ENCODE results near the gene KLHL33.
A peak's percentile ranks its signal among the peaks of the same experiment; 100 is the strongest.
"Not testable (repeated sequence)": the region's sequence is repeated elsewhere in the genome, so short reads cannot be mapped to it uniquely, and the experiment has no call there.

KLHL33 gene

GRCh38 chr14:20446889-20447288 lies 10.9 kb upstream of the KLHL33 start:
- Histone ChIP-seq H3K4me1 (ENCODE audit: control insufficient read depth, insufficient read depth, low read length) (no peaks in the 10 kb centered on the region), H3K36me3 (ENCODE audit: control insufficient read depth in 2 of 2, insufficient read depth in 1 of 2, low read length in 2 of 2) (peaks cover 55 to 76% of the 10 kb centered on the region in 2 experiments), H3K9me3 (ENCODE audit: control insufficient read depth, insufficient read depth, low read depth, low read length) (no peaks in the 10 kb centered on the region), H3K27ac (ENCODE audit: extremely low read depth, low read depth, low read length) (no peak overlapping the region), H3K4me3 (ENCODE audit: low read depth, low read length) (no peak overlapping the region)
- TF ChIP-seq SCRT1 (tag by site-specific recombination; IDR thresholded peaks at IDR 0.05; ENCODE audit: borderline replicate concordance) (no peak), ZNF175 (tag by site-specific recombination; IDR thresholded peaks at IDR 0.05) (no peak)
- CTCF ChIA-PET = interaction anchor here (0.8 to 1.2 kb wide), 2 partner anchors 13 to 119 kb away, joined by 3 read pairs; no protein-coding TSS in a partner anchor
- POLR2A ChIA-PET = no interaction called here

- POLR2A ChIA-PET = interaction anchor here (0.6 to 1.6 kb wide), 2 partner anchors 30 to 41 kb away, joined by 4 to 5 read pairs; partner anchors contain the start of gene TEP1
- CTCF ChIA-PET = interaction anchor here (0.7 to 1.5 kb wide), 3 partner anchors 7 to 28 kb away, joined by 3 to 4 read pairs (median 3); partner anchors contain the start of genes APEX1 and OSGEP
- H3K4me1 ChIP-seq (ENCODE audit: control insufficient read depth, insufficient read depth, low read length); H3K27ac ChIP-seq (ENCODE audit: extremely low read depth, low read depth, low read length); H3K4me3 ChIP-seq (ENCODE audit: low read depth, low read length); H3K9me3 ChIP-seq (ENCODE audit: control insufficient read depth, insufficient read depth, low read depth, low read length): not testable (repeated sequence)
- peaks cover 25 to 45% of the 10 kb centered on the region in 2 experiments for H3K36me3 ChIP-seq (ENCODE audit: control insufficient read depth in 2 of 2, insufficient read depth in 1 of 2, low read length in 2 of 2)
Measured at GRCh38 chr14:20443650-20444049, 7.7 kb upstream of the KLHL33 start.

DNA sequence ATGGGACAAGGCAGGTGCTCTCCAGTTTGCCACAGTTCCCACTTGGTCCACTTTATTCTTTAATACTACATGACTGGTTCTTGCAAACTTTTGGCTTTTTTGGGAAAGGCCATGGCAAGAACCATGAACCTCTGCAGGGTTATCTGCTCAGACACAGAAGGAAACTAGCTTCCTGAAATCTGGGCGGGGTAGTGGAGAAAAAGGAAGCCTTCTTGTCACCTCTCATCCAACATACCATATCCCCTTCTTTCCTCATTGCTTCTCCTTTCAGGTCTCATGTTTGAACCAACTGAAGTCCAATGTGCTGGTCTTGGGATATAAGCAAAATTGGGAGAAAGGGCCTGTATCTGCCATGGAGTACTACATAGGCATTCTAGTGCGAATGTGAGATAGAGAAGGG lies 5.5 kb upstream of the KLHL33 start:
- Histone ChIP-seq H3K4me3 (ENCODE audit: low read depth, low read length) (no peak overlapping the region), H3K4me1 (ENCODE audit: control insufficient read depth, insufficient read depth, low read length) (no peaks in the 10 kb centered on the region), H3K36me3 (ENCODE audit: control insufficient read depth in 2 of 2, insufficient read depth in 1 of 2, low read length in 2 of 2) (peaks cover 9 to 23% of the 10 kb centered on the region in 2 experiments; a peak in 2 of 3 replicates), H3K27ac (ENCODE audit: extremely low read depth, low read depth, low read length) (no peak overlapping the region), H3K9me3 (ENCODE audit: control insufficient read depth, insufficient read depth, low read depth, low read length) (no peaks in the 10 kb centered on the region)
- ChIA-PET POLR2A (interaction anchor here (1.0 kb wide), 1 partner anchor 28 kb away, joined by 3 read pairs; no protein-coding TSS in a partner anchor), CTCF (interaction anchor here (0.8 to 1.3 kb wide), 3 partner anchors 13 to 28 kb away, joined by 3 to 4 read pairs (median 3); partner anchors contain the start of gene OSGEP)
- TF ChIP-seq, protein P1, sequence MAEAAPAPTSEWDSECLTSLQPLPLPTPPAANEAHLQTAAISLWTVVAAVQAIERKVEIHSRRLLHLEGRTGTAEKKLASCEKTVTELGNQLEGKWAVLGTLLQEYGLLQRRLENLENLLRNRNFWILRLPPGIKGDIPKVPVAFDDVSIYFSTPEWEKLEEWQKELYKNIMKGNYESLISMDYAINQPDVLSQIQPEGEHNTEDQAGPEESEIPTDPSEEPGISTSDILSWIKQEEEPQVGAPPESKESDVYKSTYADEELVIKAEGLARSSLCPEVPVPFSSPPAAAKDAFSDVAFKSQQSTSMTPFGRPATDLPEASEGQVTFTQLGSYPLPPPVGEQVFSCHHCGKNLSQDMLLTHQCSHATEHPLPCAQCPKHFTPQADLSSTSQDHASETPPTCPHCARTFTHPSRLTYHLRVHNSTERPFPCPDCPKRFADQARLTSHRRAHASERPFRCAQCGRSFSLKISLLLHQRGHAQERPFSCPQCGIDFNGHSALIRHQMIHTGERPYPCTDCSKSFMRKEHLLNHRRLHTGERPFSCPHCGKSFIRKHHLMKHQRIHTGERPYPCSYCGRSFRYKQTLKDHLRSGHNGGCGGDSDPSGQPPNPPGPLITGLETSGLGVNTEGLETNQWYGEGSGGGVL (tag by site-specific recombination; IDR thresholded peaks at IDR 0.05) = no peak
- TF ChIP-seq ZNF169 (tag by site-specific recombination; IDR thresholded peaks at IDR 0.05) = no peak
- TF ChIP-seq IKZF3 (tag by site-specific recombination; IDR thresholded peaks at IDR 0.05) = no peak
- no peak for TF ChIP-seq ZNF138 (tag by site-specific recombination; IDR thresholded peaks at IDR 0.05; ENCODE audit: borderline replicate concordance)
- TF ChIP-seq ZNF133 (tag by site-specific recombination; IDR thresholded peaks at IDR 0.05) = no peak
- TF ChIP-seq ZSCAN5A (tag by site-specific recombination; IDR thresholded peaks at IDR 0.05) = no peak

GRCh38 chr14:20440882-20441281 lies 4.9 kb upstream of the KLHL33 start:
- no peak overlapping the region for H3K27ac ChIP-seq (ENCODE audit: extremely low read depth, low read depth, low read length)
- no peak overlapping the region for H3K4me3 ChIP-seq (ENCODE audit: low read depth, low read length)
- ChIA-PET CTCF (interaction anchor here (0.7 kb wide), 1 partner anchor 26 kb away, joined by 3 read pairs; no protein-coding TSS in a partner anchor), POLR2A (interaction anchor here (1.0 kb wide), 1 partner anchor 29 kb away, joined by 3 read pairs; no protein-coding TSS in a partner anchor)
- no peaks in the 10 kb centered on the region for H3K9me3 ChIP-seq (ENCODE audit: control insufficient read depth, insufficient read depth, low read depth, low read length)
- no peaks in the 10 kb centered on the region for H3K4me1 ChIP-seq (ENCODE audit: control insufficient read depth, insufficient read depth, low read length)
- TF ChIP-seq ZBTB21 (tag by site-specific recombination; IDR thresholded peaks at IDR 0.05) = no peak
- TF ChIP-seq ZFHX2 (tag by site-specific recombination; conservative IDR thresholded peaks at IDR 0.05) = peak; percentile 29; the same call in 1 of the 2 replicates
- peaks cover 3 to 17% of the 10 kb centered on the region in 2 experiments; a peak in 2 of 3 replicates for H3K36me3 ChIP-seq (ENCODE audit: control insufficient read depth in 2 of 2, insufficient read depth in 1 of 2, low read length in 2 of 2)

- Histone ChIP-seq H3K9me3 (ENCODE audit: control insufficient read depth, insufficient read depth, low read depth, low read length) (no peaks in the 10 kb centered on the region), H3K27ac (ENCODE audit: extremely low read depth, low read depth, low read length) (no peak overlapping the region), H3K4me3 (ENCODE audit: low read depth, low read length) (no peak overlapping the region), H3K36me3 (ENCODE audit: control insufficient read depth in 2 of 2, insufficient read depth in 1 of 2, low read length in 2 of 2) (peaks cover 0 to 13% of the 10 kb centered on the region in 2 experiments; a peak in 2 of 3 replicates), H3K4me1 (ENCODE audit: control insufficient read depth, insufficient read depth, low read length) (no peaks in the 10 kb centered on the region)
- CTCF ChIA-PET = interaction anchor here (0.7 kb wide), 1 partner anchor 26 kb away, joined by 3 read pairs; no protein-coding TSS in a partner anchor
- POLR2A ChIA-PET = interaction anchor here (1.0 kb wide), 1 partner anchor 29 kb away, joined by 3 read pairs; no protein-coding TSS in a partner anchor
- TF ChIP-seq ZNF473 (tag by site-specific recombination; IDR thresholded peaks at IDR 0.05) (no peak), ZNF341 (tag by site-specific recombination; IDR thresholded peaks at IDR 0.05; ENCODE audit: low read depth) (no peak), ZNF114 (tag by site-specific recombination; IDR thresholded peaks at IDR 0.05) (no peak)
Measured at GRCh38 chr14:20440465-20440864, 4.5 kb upstream of the KLHL33 start.
